ENCODE measurements around the gene PEX14.

PEX14 gene

GRCh38 chr1:10594595-10595223 lies 120.0 kb downstream of the PEX14 start:
- no peak overlapping the region for H3K4me3 ChIP-seq (ENCODE audit: low read depth, low read length)
- in situ Hi-C loops (cut with HindIII; ENCODE audit: low sequenced_read_pairs), result no loop called here
- DNase-seq (ENCODE audit: low read depth), result no peak
- TF ChIP-seq CTCF (IDR thresholded peaks at IDR 0.05; ENCODE audit: low read depth, low read length, missing control alignments), result no peak

- no peak for DNase-seq (ENCODE audit: low read depth)
- in situ Hi-C loops (cut with HindIII; ENCODE audit: low sequenced_read_pairs), result no loop called here
- H3K4me3 ChIP-seq (ENCODE audit: low read depth, low read length), result no peak overlapping the region
- no peak for TF ChIP-seq CTCF (IDR thresholded peaks at IDR 0.05; ENCODE audit: low read depth, low read length, missing control alignments)
These were observed 122.0 kb downstream of the PEX14 start for GRCh38 chr1:10596780-10597179.

GRCh38 chr1:10597492-10598388 lies 123.0 kb downstream of the PEX14 start:
- TF ChIP-seq CTCF (IDR thresholded peaks at IDR 0.05; ENCODE audit: low read depth, low read length, missing control alignments), result no peak
- in situ Hi-C loops (cut with HindIII; ENCODE audit: low sequenced_read_pairs), result no loop called here
- DNase-seq (ENCODE audit: low read depth), result no peak
- no peak overlapping the region for H3K4me3 ChIP-seq (ENCODE audit: low read depth, low read length)

GRCh38 chr1:10598389-10598702 lies 123.6 kb downstream of the PEX14 start:
- no peak overlapping the region for H3K4me3 ChIP-seq (ENCODE audit: low read depth, low read length)
- no peak for TF ChIP-seq CTCF (IDR thresholded peaks at IDR 0.05; ENCODE audit: low read depth, low read length, missing control alignments)
- in situ Hi-C loops (cut with HindIII; ENCODE audit: low sequenced_read_pairs), result no loop called here
- no peak for DNase-seq (ENCODE audit: low read depth)

- in situ Hi-C loops (cut with HindIII; ENCODE audit: low sequenced_read_pairs), result no loop called here
- no peak for TF ChIP-seq CTCF (IDR thresholded peaks at IDR 0.05; ENCODE audit: low read depth, low read length, missing control alignments)
- DNase-seq (ENCODE audit: low read depth), result peak; percentile 68
- H3K4me3 ChIP-seq (ENCODE audit: low read depth, low read length), result no peak overlapping the region
These were observed 124.6 kb downstream of the PEX14 start for GRCh38 chr1:10599194-10599861.

GRCh38 chr1:10601342-10602070 lies 126.8 kb downstream of the PEX14 start:
- DNase-seq (ENCODE audit: low read depth), result no peak
- no peak overlapping the region for H3K4me3 ChIP-seq (ENCODE audit: low read depth, low read length)
- no peak for TF ChIP-seq CTCF (IDR thresholded peaks at IDR 0.05; ENCODE audit: low read depth, low read length, missing control alignments)
- in situ Hi-C loops (cut with HindIII; ENCODE audit: low sequenced_read_pairs), result loop anchor here (5.0 kb wide), 1 partner anchor 64 kb away; no protein-coding TSS in a partner anchor
